Sciatic nerve (tissue), 2 donors: ENCODE results near the gene ATP8A2. TPM values are rescaled to one million over a fixed set of nuclear protein-coding genes. Genes with fewer than 3 reads are reported as not detected.

Experiments
- ATAC-seq: fragments of 200-7000 bp; cut with Tn5 transposase; one replicate; pipeline ENCODE4 v1.9.1; 2020; ENCODE audit warnings: mild to moderate bottlenecking, moderate library complexity
- DNase-seq: peaks from one replicate; pipeline ENCODE4 v3.0.0-alpha.2; 2020; ENCODE audit warnings: low spot score
- intact Hi-C: fragments of 100-400 bp; cut with DNase I; formaldehyde crosslinking; loops from one replicate; pipeline ENCODE4 v1.14.2; 2022
- total RNA-seq: library from RNA; stranded (reverse); fragmentation: NEBNext Ultra II Directional; extraction: Animal tissue kit (Norgen Biotek cat#: 25700); gene quantifications from one replicate; pipeline ENCODE4 v1.2.1, GENCODE V29; 2021
- donor health status: DM: no; HTN: no; CAD: no.
- donor health status: DM: no; HTN: no; CAD: no.

ATP8A2 gene
- total RNA-seq, 1 donor from 2014 or later, result 1.2 TPM

- ATAC-seq (no peak), DNase-seq (no peak)
- intact Hi-C loops, result no loop called here
Observed at GRCh38 chr13:25978961-25979360, 607.2 kb downstream of the ATP8A2 start.

GRCh38 chr13:25979371-25979770 is 607.6 kb downstream of the ATP8A2 start:
- ATAC-seq (no peak), DNase-seq (no peak)
- intact Hi-C loops, result no loop called here

- DNase-seq (no peak), ATAC-seq (no peak)
- intact Hi-C loops, result no loop called here
Observed at GRCh38 chr13:25980255-25980654, 608.5 kb downstream of the ATP8A2 start.

- ATAC-seq (no peak), DNase-seq (no peak)
- intact Hi-C loops, result no loop called here
Observed at GRCh38 chr13:25981060-25981459, 609.3 kb downstream of the ATP8A2 start.

- DNase-seq, result no peak
- intact Hi-C loops, result no loop called here
- no peak for ATAC-seq
Observed at GRCh38 chr13:25982907-25983306, 611.1 kb downstream of the ATP8A2 start.

GRCh38 chr13:25987987-25988386 is 616.2 kb downstream of the ATP8A2 start:
- intact Hi-C loops, result no loop called here
- no peak for ATAC-seq
- no peak for DNase-seq

- DNase-seq (no peak), ATAC-seq (no peak)
- intact Hi-C loops, result no loop called here
Observed at GRCh38 chr13:25988661-25989060, 616.9 kb downstream of the ATP8A2 start.

- no peak for ATAC-seq
- intact Hi-C loops, result no loop called here
Observed at GRCh38 chr13:25990801-25991200, 619.0 kb downstream of the ATP8A2 start.

GRCh38 chr13:25992076-25992475 is 620.3 kb downstream of the ATP8A2 start:
- intact Hi-C loops, result no loop called here
- no peak for ATAC-seq
- no peak for DNase-seq

More at GRCh38 chr13:25990801-25991200, 619.0 kb downstream of the ATP8A2 start:
- DNase-seq, result no peak

GRCh38 chr13:26007261-26008125 is 635.7 kb downstream of the ATP8A2 start:
- DNase-seq, result no peak
- intact Hi-C loops, result loop anchor here (5.0 kb wide), 1 partner anchor 575 kb away; no protein-coding TSS in a partner anchor
- ATAC-seq, result no peak

- DNase-seq (no peak), ATAC-seq (no peak)
- intact Hi-C loops, result no loop called here
Observed at GRCh38 chr13:26010487-26011207, 638.9 kb downstream of the ATP8A2 start.

GRCh38 chr13:26011208-26011573 is 639.4 kb downstream of the ATP8A2 start:
- intact Hi-C loops, result no loop called here
- no peak for DNase-seq
- no peak for ATAC-seq

- ATAC-seq (peak; percentile 83), DNase-seq (no peak)
- intact Hi-C loops, result no loop called here
Observed at GRCh38 chr13:26011996-26012821, 640.4 kb downstream of the ATP8A2 start.

GRCh38 chr13:26012995-26013394 is 641.2 kb downstream of the ATP8A2 start:
- intact Hi-C loops, result no loop called here
- DNase-seq (no peak), ATAC-seq (no peak)

- intact Hi-C loops, result no loop called here
- DNase-seq (no peak), ATAC-seq (no peak)
Observed at GRCh38 chr13:26015271-26016125, 643.7 kb downstream of the ATP8A2 start.

GRCh38 chr13:26016189-26016588 is 644.4 kb downstream of the ATP8A2 start:
- ATAC-seq, result no peak
- intact Hi-C loops, result no loop called here
- DNase-seq, result no peak

- peak; percentile 74 for ATAC-seq
- intact Hi-C loops, result no loop called here
- no peak for DNase-seq
Observed at GRCh38 chr13:26017196-26017921, 645.6 kb downstream of the ATP8A2 start.
